ENCODE data around the gene RBPMS2.

The RBPMS2 gene

DNA sequence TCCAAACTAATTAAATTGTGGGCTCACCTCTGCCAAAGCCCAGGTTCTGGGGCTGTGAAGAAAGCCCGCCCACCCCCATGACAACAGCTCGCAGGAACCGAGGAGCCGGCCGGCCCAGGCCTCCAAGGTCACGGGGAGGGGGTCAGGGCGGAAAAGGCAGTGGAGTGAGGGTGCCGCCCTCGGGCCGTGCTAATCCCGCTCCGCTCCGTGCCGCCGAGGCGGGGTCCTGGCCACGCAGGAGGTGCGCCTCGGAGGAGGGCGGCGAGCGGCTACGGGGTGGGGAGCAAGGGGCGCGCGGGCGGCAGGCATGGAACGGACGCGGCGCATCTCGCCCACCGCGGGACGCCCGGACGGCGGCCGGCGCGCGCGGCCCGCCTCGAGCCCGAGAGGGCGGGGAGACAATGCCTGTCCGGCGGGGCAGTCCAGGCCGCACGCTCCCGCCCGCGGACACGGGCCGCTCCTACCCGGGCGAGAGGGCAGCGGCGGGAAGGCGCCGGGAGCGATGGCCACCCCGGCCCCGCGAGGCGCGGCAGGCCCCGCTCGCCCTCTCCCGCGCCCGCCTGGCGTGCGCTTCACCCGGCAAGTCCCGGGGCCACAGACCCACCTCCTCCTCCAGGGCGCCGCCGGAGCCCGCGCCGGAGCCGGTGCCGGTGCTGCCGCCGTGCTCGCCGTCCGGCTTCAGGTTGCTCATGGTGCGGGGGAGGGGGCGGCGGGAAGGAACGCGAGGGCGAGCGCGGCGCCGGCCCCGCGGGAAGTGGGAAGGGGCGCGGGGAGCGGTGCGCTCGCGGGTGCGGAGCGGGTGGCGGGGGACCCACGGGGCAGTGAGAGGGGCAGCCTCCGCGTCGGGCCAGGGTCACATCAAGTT is 528 bp downstream of the RBPMS2 start:
- DNase-seq (ENCODE audit: extremely low spot score) = no peak
- ChIA-PET CTCF (interaction anchor here (0.7 kb wide), 1 partner anchor 44 kb away, joined by 3 read pairs; no protein-coding TSS in a partner anchor), POLR2A (no interaction called here)
- TF ChIP-seq, protein P1, sequence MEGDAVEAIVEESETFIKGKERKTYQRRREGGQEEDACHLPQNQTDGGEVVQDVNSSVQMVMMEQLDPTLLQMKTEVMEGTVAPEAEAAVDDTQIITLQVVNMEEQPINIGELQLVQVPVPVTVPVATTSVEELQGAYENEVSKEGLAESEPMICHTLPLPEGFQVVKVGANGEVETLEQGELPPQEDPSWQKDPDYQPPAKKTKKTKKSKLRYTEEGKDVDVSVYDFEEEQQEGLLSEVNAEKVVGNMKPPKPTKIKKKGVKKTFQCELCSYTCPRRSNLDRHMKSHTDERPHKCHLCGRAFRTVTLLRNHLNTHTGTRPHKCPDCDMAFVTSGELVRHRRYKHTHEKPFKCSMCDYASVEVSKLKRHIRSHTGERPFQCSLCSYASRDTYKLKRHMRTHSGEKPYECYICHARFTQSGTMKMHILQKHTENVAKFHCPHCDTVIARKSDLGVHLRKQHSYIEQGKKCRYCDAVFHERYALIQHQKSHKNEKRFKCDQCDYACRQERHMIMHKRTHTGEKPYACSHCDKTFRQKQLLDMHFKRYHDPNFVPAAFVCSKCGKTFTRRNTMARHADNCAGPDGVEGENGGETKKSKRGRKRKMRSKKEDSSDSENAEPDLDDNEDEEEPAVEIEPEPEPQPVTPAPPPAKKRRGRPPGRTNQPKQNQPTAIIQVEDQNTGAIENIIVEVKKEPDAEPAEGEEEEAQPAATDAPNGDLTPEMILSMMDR (IDR thresholded peaks at IDR 0.05; ENCODE audit: control extremely low read depth, extremely low read depth, low read depth, missing control alignments) = no peak

DNA sequence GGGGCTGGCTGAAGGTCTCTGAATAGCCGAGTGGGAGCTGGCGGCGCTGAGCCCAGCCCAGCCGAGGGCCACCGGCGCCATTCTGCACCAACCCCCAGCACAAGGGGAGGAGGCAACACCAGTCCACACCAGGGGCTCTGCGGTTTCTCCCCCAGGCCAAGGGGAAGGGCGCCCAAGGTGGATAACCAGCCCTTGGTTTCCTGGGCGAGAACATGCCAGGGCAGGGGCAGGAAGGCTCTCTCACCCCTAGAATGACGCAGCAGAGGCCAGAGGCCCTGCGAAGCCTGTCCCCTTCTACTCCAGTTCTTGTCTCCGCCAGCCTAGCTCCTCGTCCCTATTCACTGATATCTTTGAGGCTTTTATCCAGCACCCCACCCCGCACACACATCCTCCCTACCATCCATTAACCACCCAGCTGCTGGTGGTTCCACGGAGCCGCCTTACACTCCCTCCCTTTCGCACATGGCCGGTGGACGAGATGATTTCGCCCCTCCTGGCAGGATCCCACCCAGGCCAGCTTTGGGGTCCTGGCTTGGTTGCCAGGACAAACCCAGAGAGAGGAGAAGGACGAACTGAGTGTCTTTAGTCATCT is 1.3 kb downstream of the RBPMS2 start:
- TF ChIP-seq, protein P1 (IDR thresholded peaks at IDR 0.05; ENCODE audit: control extremely low read depth, extremely low read depth, low read depth, missing control alignments) = no peak
- CTCF ChIA-PET = interaction anchor here (0.7 to 0.9 kb wide), 2 partner anchors 36 to 43 kb away, joined by 3 read pairs; no protein-coding TSS in a partner anchor
- POLR2A ChIA-PET = no interaction called here
- no peak for DNase-seq (ENCODE audit: extremely low spot score)

DNA sequence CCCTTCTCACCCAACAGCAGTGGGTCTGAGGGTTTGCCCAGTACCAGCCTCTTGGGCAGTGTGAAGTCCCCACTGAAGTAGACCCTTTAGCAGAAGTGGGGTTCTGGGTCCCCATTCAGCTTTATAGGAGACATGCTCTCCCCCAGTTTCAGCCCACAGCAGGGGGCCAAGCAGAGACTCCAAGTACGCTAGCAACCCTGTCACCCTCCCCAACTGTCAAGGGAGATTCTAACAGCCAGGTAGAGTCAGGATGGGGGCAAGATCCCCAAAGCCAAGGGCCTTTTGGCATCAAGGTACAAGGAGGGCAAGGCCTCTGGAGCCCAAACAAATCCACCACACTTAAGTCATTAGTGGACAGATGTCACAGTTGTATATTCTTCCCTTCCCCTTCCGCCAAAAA is 1.8 kb downstream of the RBPMS2 start:
- no peak for DNase-seq (ENCODE audit: extremely low spot score)
- TF ChIP-seq, protein P1 (IDR thresholded peaks at IDR 0.05; ENCODE audit: control extremely low read depth, extremely low read depth, low read depth, missing control alignments) = no peak
- ChIA-PET CTCF (interaction anchor here (0.9 kb wide), 1 partner anchor 36 kb away, joined by 3 read pairs; no protein-coding TSS in a partner anchor), POLR2A (no interaction called here)

DNA sequence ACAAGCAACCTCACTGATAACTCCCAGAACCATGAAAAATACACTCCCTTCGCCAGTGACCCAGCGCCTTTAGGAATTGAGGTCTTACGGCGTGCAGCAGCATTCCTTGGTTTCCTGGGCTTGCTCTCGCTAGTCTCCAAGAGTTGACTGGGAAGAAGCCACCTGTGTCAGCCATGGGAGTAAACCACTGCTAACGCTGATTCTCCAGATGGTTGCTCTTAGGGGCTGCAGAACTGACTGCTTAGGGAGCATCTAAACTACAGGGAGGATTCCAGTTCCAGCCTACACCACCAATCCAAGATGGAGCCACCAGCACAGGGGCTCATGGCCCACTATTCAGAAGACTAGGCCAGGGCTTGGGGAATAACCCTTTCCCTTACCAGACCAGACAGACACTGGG is 2.4 kb downstream of the RBPMS2 start:
- CTCF ChIA-PET = no interaction called here
- POLR2A ChIA-PET = no interaction called here
- TF ChIP-seq, protein P1 (IDR thresholded peaks at IDR 0.05; ENCODE audit: control extremely low read depth, extremely low read depth, low read depth, missing control alignments) = no peak
- DNase-seq (ENCODE audit: extremely low spot score) = no peak

DNA sequence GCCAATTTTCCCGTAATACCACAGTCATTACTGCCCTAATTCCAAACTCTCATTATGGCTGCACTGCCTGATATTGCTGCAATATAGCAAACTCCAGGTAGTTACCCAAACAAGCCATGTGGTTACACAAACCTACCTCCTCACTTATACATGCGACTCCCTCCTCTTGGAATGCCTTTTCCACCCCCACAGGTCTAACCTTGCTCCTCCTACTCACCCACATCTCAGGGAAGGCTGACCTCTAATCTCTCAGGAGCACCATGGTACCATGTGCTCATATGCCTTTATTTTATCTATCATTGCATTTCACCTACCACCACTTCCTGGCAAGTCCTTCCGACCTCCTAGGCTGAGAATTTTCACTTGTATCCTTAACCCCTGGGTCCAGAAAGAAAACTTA is 2.9 kb downstream of the RBPMS2 start:
- TF ChIP-seq, protein P1 (IDR thresholded peaks at IDR 0.05; ENCODE audit: control extremely low read depth, extremely low read depth, low read depth, missing control alignments) = no peak
- POLR2A ChIA-PET = no interaction called here
- no peak for DNase-seq (ENCODE audit: extremely low spot score)
- CTCF ChIA-PET = interaction anchor here (1.1 kb wide), 1 partner anchor 45 kb away, joined by 5 read pairs; no protein-coding TSS in a partner anchor

DNA sequence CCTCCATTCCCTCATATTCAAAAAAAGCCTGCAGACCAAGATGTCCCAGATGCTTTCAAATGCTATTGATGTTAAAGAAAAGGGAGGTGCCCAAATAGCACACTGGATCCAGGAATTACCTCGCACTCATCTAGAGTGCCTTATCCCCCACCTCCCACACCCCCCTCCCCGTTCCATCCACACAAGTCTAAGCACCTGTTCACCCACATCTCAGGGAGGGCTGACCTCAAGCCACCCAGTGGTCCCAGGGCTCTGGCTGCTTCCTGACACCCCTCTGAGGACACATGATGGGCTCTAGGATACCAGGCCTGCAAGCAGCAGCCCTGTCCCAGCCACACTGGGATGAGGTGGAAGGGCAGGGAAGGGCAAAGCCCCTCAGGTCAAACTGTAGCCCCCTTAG is 4.8 kb downstream of the RBPMS2 start:
- CTCF ChIA-PET = no interaction called here
- POLR2A ChIA-PET = no interaction called here
- no peak for DNase-seq (ENCODE audit: extremely low spot score)
- TF ChIP-seq, protein P1 (IDR thresholded peaks at IDR 0.05; ENCODE audit: control extremely low read depth, extremely low read depth, low read depth, missing control alignments) = no peak

All from GM10248 (cell line).